ENCODE results near the gene FYB1. TPM values are rescaled to one million over a fixed set of nuclear protein-coding genes. Genes with fewer than 3 reads are reported as not detected.

Gene FYB1
- total RNA-seq, 2 donors from 2014 or later = 10.1 to 26.0 TPM

- no peak for DNase-seq (ENCODE audit: low spot score)
- intact Hi-C loops (cut with DNase I) = no loop called here
Observed at GRCh38 chr5:39143151-39143860, 76.1 kb downstream of the FYB1 start.

GRCh38 chr5:39140558-39141168 is 78.7 kb downstream of the FYB1 start:
- intact Hi-C loops (cut with DNase I) = no loop called here
- DNase-seq (ENCODE audit: low spot score) = no peak

- no peak for DNase-seq (ENCODE audit: low spot score)
- intact Hi-C loops (cut with DNase I) = no loop called here
Observed at GRCh38 chr5:39138892-39139291, 80.5 kb downstream of the FYB1 start.

- intact Hi-C loops (cut with DNase I) = no loop called here
- DNase-seq (ENCODE audit: low spot score) = no peak
Observed at GRCh38 chr5:39137819-39138451, 81.4 kb downstream of the FYB1 start.

GRCh38 chr5:39137391-39137790 is 82.0 kb downstream of the FYB1 start:
- no peak for DNase-seq (ENCODE audit: low spot score)
- intact Hi-C loops (cut with DNase I) = no loop called here

GRCh38 chr5:39132792-39133191 is 86.6 kb downstream of the FYB1 start:
- intact Hi-C loops (cut with DNase I) = no loop called here

GRCh38 chr5:39132128-39132447 is 87.3 kb downstream of the FYB1 start:
- DNase-seq (ENCODE audit: low spot score) = no peak
- intact Hi-C loops (cut with DNase I) = no loop called here

More at GRCh38 chr5:39132792-39133191, 86.6 kb downstream of the FYB1 start:
- DNase-seq (ENCODE audit: low spot score) = no peak

- DNase-seq (ENCODE audit: low spot score) = no peak
- intact Hi-C loops (cut with DNase I) = no loop called here
Observed at GRCh38 chr5:39131210-39132127, 87.9 kb downstream of the FYB1 start.

- DNase-seq (ENCODE audit: low spot score) = no peak
- intact Hi-C loops (cut with DNase I) = no loop called here
Observed at GRCh38 chr5:39130716-39131115, 88.6 kb downstream of the FYB1 start.

GRCh38 chr5:39121922-39122321 is 97.4 kb downstream of the FYB1 start:
- intact Hi-C loops (cut with DNase I) = no loop called here

GRCh38 chr5:39121315-39121714 is 98.0 kb downstream of the FYB1 start:
- DNase-seq (ENCODE audit: low spot score) = no peak
- intact Hi-C loops (cut with DNase I) = no loop called here

More at GRCh38 chr5:39121922-39122321, 97.4 kb downstream of the FYB1 start:
- DNase-seq (ENCODE audit: low spot score) = no peak

- intact Hi-C loops (cut with DNase I) = no loop called here
- DNase-seq (ENCODE audit: low spot score) = no peak
Observed at GRCh38 chr5:39120052-39120420, 99.3 kb downstream of the FYB1 start.

- intact Hi-C loops (cut with DNase I) = no loop called here
- DNase-seq (ENCODE audit: low spot score) = no peak
Observed at GRCh38 chr5:39119404-39120051, 99.8 kb downstream of the FYB1 start.

- DNase-seq (ENCODE audit: low spot score) = no peak
- intact Hi-C loops (cut with DNase I) = no loop called here
Observed at GRCh38 chr5:39118638-39119037, 100.7 kb downstream of the FYB1 start.

GRCh38 chr5:39117401-39117800 is 102.0 kb downstream of the FYB1 start:
- DNase-seq (ENCODE audit: low spot score) = no peak
- intact Hi-C loops (cut with DNase I) = no loop called here

- DNase-seq (ENCODE audit: low spot score) = no peak
- intact Hi-C loops (cut with DNase I) = no loop called here
Observed at GRCh38 chr5:39116344-39117170, 102.8 kb downstream of the FYB1 start.

GRCh38 chr5:39115644-39116343 is 103.6 kb downstream of the FYB1 start:
- DNase-seq (ENCODE audit: low spot score) = no peak
- intact Hi-C loops (cut with DNase I) = no loop called here

GRCh38 chr5:39114155-39114554 is 105.2 kb downstream of the FYB1 start:
- intact Hi-C loops (cut with DNase I) = no loop called here
- no peak for DNase-seq (ENCODE audit: low spot score)
